ENCODE measurements around the gene TBKBP1. TPM values are rescaled to one million over a fixed set of nuclear protein-coding genes. Genes with fewer than 3 reads are reported as not detected.

The TBKBP1 gene
- total RNA-seq, 2 donors from 2014 or later: 1.3 to 2.9 TPM

DNA sequence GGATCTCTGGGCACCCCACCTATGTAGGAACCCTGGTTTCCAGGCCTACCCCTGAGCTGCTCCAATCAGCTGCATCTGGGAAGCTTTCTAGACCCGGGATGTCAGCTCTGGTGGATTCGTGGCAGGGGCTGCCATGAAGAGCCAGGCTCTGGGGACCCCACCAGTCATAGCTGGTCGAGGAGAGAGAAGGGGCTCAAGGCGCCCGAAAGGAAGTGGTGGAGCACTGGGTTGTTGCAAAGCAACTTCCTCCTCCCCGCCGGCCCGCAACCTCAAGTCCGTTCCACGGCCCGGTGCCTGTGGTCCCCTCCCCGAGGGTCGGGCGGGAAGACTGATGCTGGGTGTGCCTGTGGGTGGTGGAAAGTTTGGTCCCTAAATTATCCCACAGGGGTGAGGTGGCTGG is 10.2 kb downstream of the TBKBP1 start:
- DNase-seq: no peak
- Histone ChIP-seq H3K9me3 (no peaks in the 10 kb centered on the region), H3K27me3 (no peaks in the 10 kb centered on the region), H3K9ac (ENCODE audit: low read depth in 2 of 2, low read length in 2 of 2) (no peak overlapping the region), H3K36me3 (no peaks in the 10 kb centered on the region), H3K4me3 (no peak overlapping the region), H3K27ac (no peak overlapping the region), H3K4me1 (no peaks in the 10 kb centered on the region)
- TF ChIP-seq, protein P1, sequence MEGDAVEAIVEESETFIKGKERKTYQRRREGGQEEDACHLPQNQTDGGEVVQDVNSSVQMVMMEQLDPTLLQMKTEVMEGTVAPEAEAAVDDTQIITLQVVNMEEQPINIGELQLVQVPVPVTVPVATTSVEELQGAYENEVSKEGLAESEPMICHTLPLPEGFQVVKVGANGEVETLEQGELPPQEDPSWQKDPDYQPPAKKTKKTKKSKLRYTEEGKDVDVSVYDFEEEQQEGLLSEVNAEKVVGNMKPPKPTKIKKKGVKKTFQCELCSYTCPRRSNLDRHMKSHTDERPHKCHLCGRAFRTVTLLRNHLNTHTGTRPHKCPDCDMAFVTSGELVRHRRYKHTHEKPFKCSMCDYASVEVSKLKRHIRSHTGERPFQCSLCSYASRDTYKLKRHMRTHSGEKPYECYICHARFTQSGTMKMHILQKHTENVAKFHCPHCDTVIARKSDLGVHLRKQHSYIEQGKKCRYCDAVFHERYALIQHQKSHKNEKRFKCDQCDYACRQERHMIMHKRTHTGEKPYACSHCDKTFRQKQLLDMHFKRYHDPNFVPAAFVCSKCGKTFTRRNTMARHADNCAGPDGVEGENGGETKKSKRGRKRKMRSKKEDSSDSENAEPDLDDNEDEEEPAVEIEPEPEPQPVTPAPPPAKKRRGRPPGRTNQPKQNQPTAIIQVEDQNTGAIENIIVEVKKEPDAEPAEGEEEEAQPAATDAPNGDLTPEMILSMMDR (IDR thresholded peaks at IDR 0.05): no peak
- intact Hi-C loops (cut with DNase I): no loop called here

DNA sequence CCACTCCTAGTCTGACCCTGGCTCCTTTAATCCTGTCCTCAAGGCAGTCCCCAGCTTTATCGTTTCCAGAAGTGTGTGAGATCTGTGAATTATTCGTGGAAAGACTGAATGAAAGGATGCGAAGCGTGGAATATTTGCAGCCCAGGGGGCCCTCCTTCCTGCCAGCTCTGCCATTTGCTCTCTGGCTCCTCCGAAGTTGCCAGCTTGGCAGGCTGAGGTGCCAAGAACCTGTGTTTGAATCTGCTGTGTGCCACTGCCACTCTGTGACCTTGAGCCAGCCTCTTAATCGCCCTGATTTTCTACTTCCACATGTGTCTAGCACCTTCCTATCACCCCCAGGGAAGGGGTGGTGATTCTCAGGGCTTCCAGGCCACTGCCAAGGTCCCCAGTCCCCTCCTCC is 10.8 kb downstream of the TBKBP1 start:
- Histone ChIP-seq H3K36me3 (no peaks in the 10 kb centered on the region), H3K4me1 (no peaks in the 10 kb centered on the region), H3K27me3 (no peaks in the 10 kb centered on the region), H3K4me3 (no peak overlapping the region), H3K9me3 (no peaks in the 10 kb centered on the region), H3K27ac (no peak overlapping the region), H3K9ac (ENCODE audit: low read depth in 2 of 2, low read length in 2 of 2) (no peak overlapping the region)
- no peak for DNase-seq
- TF ChIP-seq, protein P1 (IDR thresholded peaks at IDR 0.05): no peak
- intact Hi-C loops (cut with DNase I): loop anchor here (5.0 kb wide), 1 partner anchor 83 kb away; no protein-coding TSS in a partner anchor

DNA sequence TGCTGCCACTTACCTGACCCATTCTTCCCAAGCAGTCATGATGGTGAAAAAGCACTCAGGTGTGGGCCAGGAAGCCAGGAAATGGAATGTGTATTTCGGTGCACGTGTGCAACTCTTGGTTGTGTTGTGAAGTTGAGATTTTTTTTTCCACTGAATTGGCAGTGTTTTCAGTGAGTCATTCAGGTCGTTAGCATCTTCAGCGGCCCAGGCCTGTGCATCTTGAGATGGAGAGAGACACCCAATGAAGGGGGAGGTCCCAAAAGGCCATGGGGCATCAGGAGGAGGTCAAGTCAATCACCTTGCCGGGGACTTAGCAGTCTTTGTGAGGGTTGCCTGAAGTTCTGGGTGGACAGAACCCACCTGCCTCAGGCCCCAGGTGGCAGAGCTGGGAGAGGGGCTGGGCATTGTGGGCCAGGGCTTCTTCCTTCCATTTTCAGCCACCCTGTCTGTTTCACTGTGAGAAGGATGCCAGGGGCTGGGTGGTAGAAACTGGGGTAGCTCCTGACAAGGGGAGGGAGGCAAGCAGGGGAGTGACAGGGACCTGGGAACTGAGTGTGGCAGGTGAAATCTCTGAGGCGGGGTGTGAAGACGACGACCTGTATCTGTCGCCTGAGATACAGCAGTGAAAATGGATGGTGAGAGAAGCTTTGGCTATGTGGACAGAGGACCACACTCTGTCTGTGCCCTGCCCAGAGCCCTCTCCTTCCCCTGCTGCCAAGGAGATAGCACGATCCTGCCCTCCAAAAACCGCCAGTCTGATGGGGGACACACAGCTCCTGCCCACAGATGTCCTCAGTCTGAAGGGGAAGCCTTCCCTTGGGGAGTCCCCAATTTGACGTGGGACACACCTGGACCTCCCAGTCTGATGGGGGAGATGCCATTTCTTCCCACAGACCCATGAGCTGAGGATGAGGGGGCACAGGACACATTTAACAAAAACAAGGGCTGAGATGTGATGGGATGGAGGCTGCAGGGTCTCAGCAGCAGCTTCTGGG is 11.9 kb downstream of the TBKBP1 start:
- intact Hi-C loops (cut with DNase I): loop anchor here (5.0 kb wide), 1 partner anchor 81 kb away; no protein-coding TSS in a partner anchor

DNA sequence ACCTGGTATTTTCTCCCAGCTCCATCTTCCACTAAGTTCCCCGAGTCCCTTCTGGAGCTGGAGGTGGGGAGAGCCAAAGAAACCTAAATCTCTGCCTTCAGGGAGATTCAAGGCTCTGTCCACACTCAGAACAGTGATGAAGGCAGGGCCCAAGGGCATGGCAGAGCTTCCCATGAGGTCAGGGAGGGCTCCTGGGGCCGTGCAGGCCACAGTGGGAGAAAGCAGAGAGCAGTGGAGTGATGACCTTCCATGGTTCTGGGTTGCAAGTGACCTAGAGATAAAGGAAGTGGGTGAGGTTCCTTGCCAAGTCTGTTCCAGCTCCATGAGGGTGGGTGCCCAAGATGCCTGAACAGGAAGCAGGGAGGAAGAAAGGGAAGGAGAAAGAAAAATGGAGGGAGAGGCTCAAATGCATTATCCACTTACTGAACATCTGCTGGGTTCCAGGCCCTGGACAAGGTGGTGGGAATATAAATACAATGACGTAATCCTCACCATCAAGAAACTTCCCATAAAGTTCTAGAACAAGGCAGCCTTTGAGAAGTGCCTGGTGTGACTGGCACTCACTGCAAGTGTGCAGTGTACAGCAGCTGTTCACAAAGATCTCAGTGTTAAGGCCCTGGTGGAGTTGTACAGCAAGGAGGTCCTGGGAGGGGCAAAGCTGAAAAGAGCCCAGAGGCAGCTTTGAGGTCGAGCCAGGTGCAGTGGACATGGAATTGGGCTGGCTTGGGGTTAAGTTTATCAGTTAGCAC is 13.3 kb downstream of the TBKBP1 start:
- Histone ChIP-seq H3K27me3 (no peaks in the 10 kb centered on the region), H3K9ac (ENCODE audit: low read depth in 2 of 2, low read length in 2 of 2) (no peak overlapping the region), H3K4me3 (no peak overlapping the region), H3K4me1 (no peaks in the 10 kb centered on the region), H3K27ac (no peak overlapping the region), H3K9me3 (no peaks in the 10 kb centered on the region), H3K36me3 (no peaks in the 10 kb centered on the region)
- intact Hi-C loops (cut with DNase I): loop anchor here (5.0 kb wide), 1 partner anchor 80 kb away; no protein-coding TSS in a partner anchor
- TF ChIP-seq, protein P1 (IDR thresholded peaks at IDR 0.05): no peak
- DNase-seq: no peak

More for the DNA sequence above, 11.9 kb downstream of the TBKBP1 start:
- no peaks in the 10 kb centered on the region for H3K27me3 ChIP-seq
- no peaks in the 10 kb centered on the region for H3K36me3 ChIP-seq
- H3K27ac ChIP-seq: no peak overlapping the region
- H3K4me3 ChIP-seq: no peak overlapping the region
- no peaks in the 10 kb centered on the region for H3K4me1 ChIP-seq
- no peak for DNase-seq
- H3K9ac ChIP-seq (ENCODE audit: low read depth in 2 of 2, low read length in 2 of 2): no peak overlapping the region
- TF ChIP-seq, protein P1 (IDR thresholded peaks at IDR 0.05): no peak
- H3K9me3 ChIP-seq: no peaks in the 10 kb centered on the region

DNA sequence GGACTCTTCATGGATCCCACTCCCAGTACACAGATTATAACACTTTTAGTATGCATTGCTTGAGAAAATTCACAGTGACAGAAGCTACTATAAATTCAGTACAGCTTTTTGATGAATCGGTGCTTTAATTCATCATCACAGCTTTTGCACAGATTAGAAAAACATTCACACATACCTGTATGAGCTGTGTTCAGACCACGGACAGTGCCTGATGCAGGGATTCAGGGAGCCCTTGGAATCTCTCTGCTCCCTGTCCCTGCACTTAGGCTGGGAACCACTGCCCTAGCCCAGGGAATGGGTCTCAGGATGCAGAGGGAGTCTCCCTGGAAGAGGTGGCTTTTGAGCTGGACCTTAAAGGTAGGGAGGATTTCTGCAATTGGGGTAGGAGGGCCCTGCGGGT is 13.9 kb downstream of the TBKBP1 start:
- Histone ChIP-seq H3K9ac (ENCODE audit: low read depth in 2 of 2, low read length in 2 of 2) (no peak overlapping the region), H3K9me3 (no peaks in the 10 kb centered on the region), H3K27ac (no peak overlapping the region), H3K27me3 (no peaks in the 10 kb centered on the region), H3K4me1 (no peaks in the 10 kb centered on the region), H3K4me3 (no peak overlapping the region), H3K36me3 (no peaks in the 10 kb centered on the region)
- intact Hi-C loops (cut with DNase I): loop anchor here (5.0 kb wide), 1 partner anchor 79 kb away; no protein-coding TSS in a partner anchor
- DNase-seq: no peak
- TF ChIP-seq, protein P1 (IDR thresholded peaks at IDR 0.05): no peak
